GM12801 (cell line): Measurements from ENCODE around the gene BANF2.

Experiments
- TF ChIP-seq, protein P1 (sequence below): IDR thresholded peaks from one replicate; pipeline ENCODE4 v1.5.1; 2011; ENCODE audit warnings: control low read depth; ENCODE audit not compliant: insufficient read length; ENCODE audit errors: extremely low read depth

BANF2 gene

DNA sequence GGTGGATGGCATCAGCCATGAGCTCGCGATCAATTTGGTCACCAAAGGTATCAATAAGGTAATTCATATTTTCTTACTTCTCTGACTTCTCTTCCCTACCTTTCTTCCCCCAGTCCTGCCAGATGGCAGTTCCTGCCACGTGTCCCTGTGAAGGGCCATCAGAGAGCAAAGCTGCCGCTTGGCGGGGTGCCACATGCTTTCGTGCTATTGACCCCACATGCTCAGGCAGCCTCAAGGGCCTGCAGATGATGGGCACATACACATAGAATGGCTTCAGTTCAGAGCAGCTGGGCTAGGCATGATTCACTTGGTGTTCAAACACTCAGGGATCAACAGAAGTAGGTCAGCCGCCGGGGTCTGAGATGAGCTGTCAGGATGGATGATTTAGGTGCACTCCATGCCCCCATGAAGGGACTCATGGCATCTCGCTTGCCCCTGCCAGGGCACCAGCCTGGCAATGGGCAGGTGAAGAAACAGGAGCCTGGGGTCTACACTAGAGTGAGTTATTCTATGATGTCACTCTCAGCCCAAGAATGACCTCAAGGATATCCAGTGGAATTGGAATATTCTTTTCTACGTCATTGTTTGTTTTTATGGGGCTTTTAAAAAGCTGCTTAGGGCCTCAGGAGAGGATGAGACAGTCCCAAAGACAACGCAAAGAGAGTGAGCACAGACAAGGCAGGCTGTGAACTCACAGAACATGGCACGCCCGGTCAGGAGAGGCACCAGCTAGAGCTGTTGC, 25.5 kb downstream of the BANF2 start:
- TF ChIP-seq, protein P1, sequence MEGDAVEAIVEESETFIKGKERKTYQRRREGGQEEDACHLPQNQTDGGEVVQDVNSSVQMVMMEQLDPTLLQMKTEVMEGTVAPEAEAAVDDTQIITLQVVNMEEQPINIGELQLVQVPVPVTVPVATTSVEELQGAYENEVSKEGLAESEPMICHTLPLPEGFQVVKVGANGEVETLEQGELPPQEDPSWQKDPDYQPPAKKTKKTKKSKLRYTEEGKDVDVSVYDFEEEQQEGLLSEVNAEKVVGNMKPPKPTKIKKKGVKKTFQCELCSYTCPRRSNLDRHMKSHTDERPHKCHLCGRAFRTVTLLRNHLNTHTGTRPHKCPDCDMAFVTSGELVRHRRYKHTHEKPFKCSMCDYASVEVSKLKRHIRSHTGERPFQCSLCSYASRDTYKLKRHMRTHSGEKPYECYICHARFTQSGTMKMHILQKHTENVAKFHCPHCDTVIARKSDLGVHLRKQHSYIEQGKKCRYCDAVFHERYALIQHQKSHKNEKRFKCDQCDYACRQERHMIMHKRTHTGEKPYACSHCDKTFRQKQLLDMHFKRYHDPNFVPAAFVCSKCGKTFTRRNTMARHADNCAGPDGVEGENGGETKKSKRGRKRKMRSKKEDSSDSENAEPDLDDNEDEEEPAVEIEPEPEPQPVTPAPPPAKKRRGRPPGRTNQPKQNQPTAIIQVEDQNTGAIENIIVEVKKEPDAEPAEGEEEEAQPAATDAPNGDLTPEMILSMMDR = no peak

DNA sequence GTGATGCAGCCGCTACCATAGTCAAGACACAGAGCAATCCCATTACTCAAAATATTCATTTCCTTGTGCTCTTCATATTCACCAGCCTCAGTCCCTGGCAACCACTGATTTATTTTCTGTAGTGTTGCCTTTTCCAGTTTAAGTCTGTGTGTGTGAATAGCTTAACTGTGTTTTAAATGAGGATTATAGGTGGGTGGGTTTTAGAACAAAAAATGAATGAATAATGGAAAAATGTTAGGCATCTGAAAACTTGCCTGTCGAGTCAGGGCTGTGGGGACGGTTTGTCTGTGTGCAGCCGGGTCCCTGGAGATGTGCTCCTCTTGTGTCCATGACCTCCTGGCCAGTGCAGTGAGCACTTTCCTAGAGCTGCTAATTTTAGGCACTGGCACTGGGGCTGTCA, 27.1 kb downstream of the BANF2 start:
- TF ChIP-seq, protein P1 = no peak

DNA sequence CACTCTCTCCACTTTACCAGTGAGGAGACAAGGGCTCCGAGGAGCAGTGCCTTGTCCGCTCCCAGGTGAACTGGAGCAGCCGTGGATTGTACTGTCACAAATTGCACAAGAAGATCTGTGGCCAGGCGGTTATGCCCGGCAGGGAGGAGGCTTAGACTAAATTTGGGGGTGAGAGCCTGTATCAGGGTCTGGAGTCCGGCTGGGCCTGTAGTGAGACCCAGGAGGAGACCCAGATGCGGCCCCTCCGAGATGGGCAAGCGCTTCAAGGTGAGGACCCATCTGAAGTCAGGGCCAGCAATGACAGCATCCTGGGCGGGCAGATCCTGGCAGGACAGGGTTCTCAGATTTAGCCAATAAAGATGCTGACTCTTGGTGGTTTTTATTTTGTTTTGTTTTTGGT, 27.6 kb downstream of the BANF2 start:
- TF ChIP-seq, protein P1 = no peak

DNA sequence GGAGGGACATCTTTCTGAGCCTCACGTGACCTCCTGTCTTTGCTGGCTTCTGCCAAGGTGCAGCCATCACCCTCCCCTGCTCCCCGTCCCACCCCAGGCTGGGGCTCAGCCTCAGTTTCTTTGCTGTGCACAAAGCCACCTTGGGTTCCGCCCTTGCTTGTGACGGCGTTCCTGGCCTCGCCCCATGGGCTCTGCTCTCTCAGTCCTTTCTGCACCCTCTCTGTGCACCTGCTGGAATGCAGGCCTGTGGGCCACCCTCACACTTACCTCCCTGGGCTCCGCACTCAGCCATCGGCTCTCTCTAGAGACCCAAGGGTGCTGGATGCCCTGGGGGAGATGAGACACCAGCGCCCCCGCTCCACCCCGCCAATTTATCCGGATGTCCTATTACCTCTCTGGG, 28.3 kb downstream of the BANF2 start:
- TF ChIP-seq, protein P1 = no peak

DNA sequence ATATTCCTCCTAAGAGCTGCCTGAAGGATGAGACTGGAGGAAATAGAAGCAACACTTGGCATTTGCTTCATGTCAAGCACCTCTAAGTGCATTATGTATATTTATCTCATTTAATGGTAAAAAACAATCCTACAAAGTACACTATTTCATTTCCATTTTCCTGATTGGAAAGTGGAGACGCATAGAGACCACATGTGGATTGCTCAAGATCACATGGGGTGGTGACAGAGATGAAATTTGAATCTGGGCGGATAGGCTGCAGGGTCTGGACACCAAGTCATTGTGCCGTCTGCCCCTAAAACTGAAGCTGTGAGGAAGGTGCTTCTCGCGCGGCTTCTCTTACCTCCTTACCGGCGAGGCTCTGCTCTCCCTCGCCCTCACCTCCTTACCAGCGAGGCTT, 30.3 kb downstream of the BANF2 start:
- TF ChIP-seq, protein P1 = no peak

DNA sequence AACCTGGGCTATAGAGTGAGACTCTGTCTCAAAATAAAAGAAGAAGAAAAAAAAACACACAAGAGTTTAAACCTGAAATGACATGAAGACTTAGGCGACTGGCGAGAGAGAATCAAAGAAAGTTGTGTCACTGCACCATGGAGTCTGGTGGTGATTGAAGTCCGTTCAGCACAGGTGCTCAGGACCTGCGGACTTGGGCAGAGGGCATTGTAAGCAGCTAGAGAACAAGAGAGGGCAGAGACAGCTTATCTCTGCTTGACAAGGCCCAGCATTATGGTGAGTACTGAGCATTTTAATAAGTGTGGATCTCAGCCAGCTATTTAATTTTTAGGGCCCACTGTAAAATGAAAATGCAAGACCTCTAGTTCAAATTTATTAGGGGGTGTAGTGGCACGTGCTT, 31.5 kb downstream of the BANF2 start:
- TF ChIP-seq, protein P1 = no peak

DNA sequence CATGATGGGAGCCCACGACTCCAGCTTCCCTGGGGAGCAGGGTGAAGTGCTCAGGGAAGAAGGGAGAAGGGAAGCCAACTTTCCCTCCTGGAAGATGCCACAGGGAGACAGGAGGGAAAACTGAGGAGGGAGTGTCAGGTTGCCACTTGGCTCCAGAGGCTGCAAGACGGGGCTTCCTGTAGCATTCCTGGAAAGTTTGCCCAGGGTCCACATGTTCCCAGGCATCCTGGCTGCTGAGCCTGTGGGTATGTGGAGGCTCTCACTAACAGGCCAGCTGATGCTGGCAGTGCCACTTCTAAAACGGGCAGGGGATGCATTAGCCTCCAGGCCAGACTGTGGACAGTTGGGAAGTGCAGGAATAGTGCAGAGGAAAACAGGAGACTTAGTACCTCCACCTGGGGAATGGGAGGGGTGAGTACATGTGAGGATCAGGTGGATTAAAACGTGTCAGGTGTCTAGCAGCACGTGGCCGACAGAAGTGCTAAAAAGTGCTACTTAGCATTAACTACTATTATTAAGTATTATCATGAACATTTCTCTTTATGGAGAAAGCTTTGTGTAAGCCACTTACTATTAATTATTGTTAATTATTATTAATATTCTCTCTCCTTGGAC, 33.2 kb downstream of the BANF2 start:
- TF ChIP-seq, protein P1 = no peak
